Sigmoid colon (tissue), 4 donors: Measurements from ENCODE around the gene SYTL5.

Experiments
- CTCF ChIP-seq, 4 experiments: fragments of 450-650 bp in 3 of 4; fragments of 200-600 bp in 1 of 4; IDR thresholded peaks; one replicate each; pipeline ENCODE4 v1.5.1; 2016 to 2019; ENCODE audit warnings: antibody characterized with exemption in 4 of 4, mild to moderate bottlenecking in 3 of 4, moderate library complexity in 2 of 4
- EP300 ChIP-seq, 4 donors: sonication (generic); formaldehyde crosslinking; IDR thresholded peaks; one replicate each; pipeline ENCODE4 v1.6.1; 2017; ENCODE audit warnings: antibody characterized with exemption in 4 of 4

- TF ChIP-seq CTCF (IDR thresholded peaks at IDR 0.05): no peak
- TF ChIP-seq EP300 (IDR thresholded peaks at IDR 0.05): no peak
These were observed 21.9 kb downstream of the SYTL5 start for GRCh38 chrX:38028300-38028699.
